GM21360 (cell line): Measurements from ENCODE around the gene GXYLT1.
A peak's percentile ranks its signal among the peaks of the same experiment; 100 is the strongest.
"Not testable (repeated sequence)": the region's sequence is repeated elsewhere in the genome, so short reads cannot be mapped to it uniquely, and the experiment has no call there.

Source experiments
- ATAC-seq: cut with Tn5 transposase; IDR thresholded peaks from one replicate; pipeline ENCODE4 v1.9.1; 2021; ENCODE audit warnings: mild to moderate bottlenecking, moderate library complexity; ENCODE audit not compliant: unreplicated experiment

The GXYLT1 gene

GRCh38 chr12:42144408-42145196 lies at the start of gene GXYLT1:
TSS of gene GXYLT1 (minus strand) at chr12:42144874. CDS start at chr12:42144646, 228 bp downstream.
- ATAC-seq = peak; percentile 93

GRCh38 chr12:42192686-42193085 lies 48.0 kb upstream of the GXYLT1 start:
- no peak for ATAC-seq

GRCh38 chr12:42192258-42192657 lies 47.6 kb upstream of the GXYLT1 start:
- no peak for ATAC-seq

GRCh38 chr12:42190376-42190775 lies 45.7 kb upstream of the GXYLT1 start:
- ATAC-seq = no peak

- ATAC-seq = not testable (repeated sequence)
Observed at GRCh38 chr12:42188275-42188674, 43.6 kb upstream of the GXYLT1 start.

GRCh38 chr12:42187799-42188198 lies 43.1 kb upstream of the GXYLT1 start:
- no peak for ATAC-seq

- no peak for ATAC-seq
Observed at GRCh38 chr12:42186793-42187192, 42.1 kb upstream of the GXYLT1 start.

- ATAC-seq = no peak
Observed at GRCh38 chr12:42182394-42182793, 37.7 kb upstream of the GXYLT1 start.

GRCh38 chr12:42180990-42181596 lies 36.4 kb upstream of the GXYLT1 start:
- no peak for ATAC-seq

- ATAC-seq = no peak
Observed at GRCh38 chr12:42178101-42178500, 33.4 kb upstream of the GXYLT1 start.

GRCh38 chr12:42174978-42175377 lies 30.3 kb upstream of the GXYLT1 start:
- ATAC-seq = no peak

GRCh38 chr12:42173961-42174521 lies 29.4 kb upstream of the GXYLT1 start:
- no peak for ATAC-seq

- no peak for ATAC-seq
Observed at GRCh38 chr12:42172441-42173210, 28.0 kb upstream of the GXYLT1 start.

GRCh38 chr12:42167711-42168110 lies 23.0 kb upstream of the GXYLT1 start:
- no peak for ATAC-seq

GRCh38 chr12:42166501-42166900 lies 21.8 kb upstream of the GXYLT1 start:
- ATAC-seq = no peak

- ATAC-seq = no peak
Observed at GRCh38 chr12:42163913-42164312, 19.2 kb upstream of the GXYLT1 start.

GRCh38 chr12:42162965-42163364 lies 18.3 kb upstream of the GXYLT1 start:
- ATAC-seq = no peak

- no peak for ATAC-seq
Observed at GRCh38 chr12:42162193-42162592, 17.5 kb upstream of the GXYLT1 start.

GRCh38 chr12:42161529-42161928 lies 16.9 kb upstream of the GXYLT1 start:
- no peak for ATAC-seq

GRCh38 chr12:42156232-42156631 lies 11.6 kb upstream of the GXYLT1 start:
- no peak for ATAC-seq

GRCh38 chr12:42145552-42146215 lies 1.0 kb upstream of the GXYLT1 start:
- no peak for ATAC-seq
